Vagina (tissue), 2 donors: Measurements from ENCODE around the gene KRTAP10-6. TPM values are rescaled to one million over a fixed set of nuclear protein-coding genes. Genes with fewer than 3 reads are reported as not detected.
A peak's percentile ranks its signal among the peaks of the same experiment; 100 is the strongest.
"Not testable (repeated sequence)": the region's sequence is repeated elsewhere in the genome, so short reads cannot be mapped to it uniquely, and the experiment has no call there.

Experiments used
- DNase-seq, 2 donors: peaks; one replicate each; pipeline ENCODE4 v3.0.0-alpha.2; 2017; ENCODE audit errors: extremely low spot score in 2 of 2
- H3K27ac ChIP-seq: fragments of 200-600 bp; sonication (generic); one replicate; pipeline ENCODE4 v1.5.1; 2019
- H3K27me3 ChIP-seq: fragments of 200-600 bp; sonication (generic); one replicate; pipeline ENCODE4 v1.5.1; 2019
- H3K36me3 ChIP-seq, 2 donors: fragments of 200-600 bp; sonication (generic); one replicate each; pipeline ENCODE4 v1.5.1; 2017 to 2019
- H3K4me1 ChIP-seq: fragments of 200-600 bp; sonication (generic); one replicate; pipeline ENCODE4 v1.5.1; 2019
- H3K4me3 ChIP-seq, 2 donors: fragments of 200-600 bp; sonication (generic); 1 replicate in 1 of 2; 2 replicates in 1 of 2; pipeline ENCODE4 v1.5.1; 2016 to 2019
- H3K9me3 ChIP-seq: fragments of 200-600 bp; sonication (generic); one replicate; pipeline ENCODE4 v1.5.1; 2019
- CTCF ChIP-seq, 3 experiments: fragments of 450-650 bp in 2 of 3; fragments of 200-600 bp in 1 of 3; sonication (generic) in 1 of 3; IDR thresholded peaks; one replicate each; pipeline ENCODE4 v1.5.1; 2017 to 2019; ENCODE audit warnings: antibody characterized with exemption in 3 of 3, mild to moderate bottlenecking in 2 of 3, moderate library complexity in 2 of 3
- POLR2A ChIP-seq, 2 donors: fragments of 450-650 bp; IDR thresholded peaks; one replicate each; pipeline ENCODE4 v1.6.1; 2017; ENCODE audit warnings: antibody characterized with exemption in 2 of 2, mild to moderate bottlenecking in 2 of 2, moderate library complexity in 2 of 2
- POLR2AphosphoS5 ChIP-seq, 2 donors: sonication (generic); formaldehyde crosslinking; IDR thresholded peaks; one replicate each; pipeline ENCODE4 v1.9.0; 2017; ENCODE audit warnings: antibody characterized with exemption in 2 of 2, mild to moderate bottlenecking in 2 of 2, low read depth in 1 of 2; ENCODE audit not compliant: insufficient read depth in 1 of 2
- intact Hi-C: fragments of 100-400 bp; cut with DNase I; formaldehyde crosslinking; loops from one replicate; pipeline ENCODE4 v1.15.1; 2023
- total RNA-seq: library from RNA; depleted of rRNA; stranded (reverse); fragments of >200 nt; gene quantifications from one replicate; pipeline ENCODE4 v1.2.3, GENCODE V29; 2016

KRTAP10-6 gene
- total RNA-seq = not detected

- Histone ChIP-seq H3K9me3 (no peaks in the 10 kb centered on the region), H3K27ac (no peak within 1 kb of the TSS), H3K36me3 (no peaks in the 10 kb centered on the region), H3K4me1 (no peaks in the 10 kb centered on the region), H3K27me3 (no peaks in the 10 kb centered on the region), H3K4me3 (no peak within 1 kb of the TSS)
- TF ChIP-seq CTCF (IDR thresholded peaks at IDR 0.05) (no peak), POLR2AphosphoS5 (IDR thresholded peaks at IDR 0.05; ENCODE audit: insufficient read depth in 1 of 2, low read depth in 1 of 2) (no peak), POLR2A (IDR thresholded peaks at IDR 0.05) (no peak)
- intact Hi-C loops = no loop called here
- DNase-seq = peak; percentile 65 to 95
These were observed at the start of gene KRTAP10-6 for GRCh38 chr21:44592446-44593311. Gene KRTAP10-6, minus strand, starts transcription at chr21:44592505. Its CDS starts 21 bp downstream, at chr21:44592484.

- Histone ChIP-seq H3K27me3 (no peaks in the 10 kb centered on the region), H3K27ac (no peak overlapping the region), H3K4me1 (no peaks in the 10 kb centered on the region), H3K36me3 (no peaks in the 10 kb centered on the region), H3K9me3 (no peaks in the 10 kb centered on the region), H3K4me3 (no peak overlapping the region)
- intact Hi-C loops = no loop called here
- TF ChIP-seq POLR2AphosphoS5 (IDR thresholded peaks at IDR 0.05; ENCODE audit: insufficient read depth in 1 of 2, low read depth in 1 of 2) (no peak), POLR2A (IDR thresholded peaks at IDR 0.05) (no peak), CTCF (IDR thresholded peaks at IDR 0.05) (no peak)
- DNase-seq = peak in 1 of 2 donors; percentile 52
These were observed 48.5 kb upstream of the KRTAP10-6 start for GRCh38 chr21:44640761-44641160.

- peak; percentile 34 to 85 for DNase-seq
- Histone ChIP-seq H3K9me3 (no peaks in the 10 kb centered on the region), H3K4me1 (no peaks in the 10 kb centered on the region), H3K4me3 (no peak overlapping the region), H3K27ac (no peak overlapping the region), H3K36me3 (no peaks in the 10 kb centered on the region), H3K27me3 (no peaks in the 10 kb centered on the region)
- intact Hi-C loops = no loop called here
- TF ChIP-seq POLR2A (IDR thresholded peaks at IDR 0.05) (no peak), POLR2AphosphoS5 (IDR thresholded peaks at IDR 0.05; ENCODE audit: insufficient read depth in 1 of 2, low read depth in 1 of 2) (no peak), CTCF (IDR thresholded peaks at IDR 0.05) (no peak)
These were observed 47.0 kb upstream of the KRTAP10-6 start for GRCh38 chr21:44639331-44639655.

- H3K27ac ChIP-seq, H3K9me3 ChIP-seq, H3K4me1 ChIP-seq, H3K4me3 ChIP-seq, H3K27me3 ChIP-seq, H3K36me3 ChIP-seq, intact Hi-C loops: not testable (repeated sequence)
- DNase-seq = peak in 1 of 2 donors; percentile 70
These were observed 46.4 kb upstream of the KRTAP10-6 start for GRCh38 chr21:44638506-44639330.

GRCh38 chr21:44637851-44638348, 45.6 kb upstream of the KRTAP10-6 start:
- intact Hi-C loops = not testable (repeated sequence)

More at GRCh38 chr21:44637851-44638348, 45.6 kb upstream of the KRTAP10-6 start:
- not testable (repeated sequence) for H3K36me3 ChIP-seq, H3K4me3 ChIP-seq, H3K9me3 ChIP-seq, H3K27me3 ChIP-seq, H3K4me1 ChIP-seq, H3K27ac ChIP-seq
- peak in 1 of 2 donors; percentile 42 for DNase-seq
